HG03175 (cell line): ENCODE measurements around the gene NGEF.

ENCODE experiments used
- ATAC-seq: cut with Tn5 transposase; IDR thresholded peaks from one replicate; pipeline ENCODE4 v1.9.1; 2021; ENCODE audit warnings: mild to moderate bottlenecking, moderate library complexity; ENCODE audit not compliant: unreplicated experiment

Gene NGEF

GRCh38 chr2:232888099-232888836, 124.8 kb downstream of the NGEF start:
- no peak for ATAC-seq

GRCh38 chr2:232887171-232887850, 125.7 kb downstream of the NGEF start:
- ATAC-seq, result no peak

GRCh38 chr2:232886632-232887031, 126.4 kb downstream of the NGEF start:
- no peak for ATAC-seq

GRCh38 chr2:232886176-232886575, 126.9 kb downstream of the NGEF start:
- ATAC-seq, result no peak

GRCh38 chr2:232885264-232885961, 127.6 kb downstream of the NGEF start:
- ATAC-seq, result no peak

GRCh38 chr2:232884549-232885263, 128.3 kb downstream of the NGEF start:
- ATAC-seq, result no peak

GRCh38 chr2:232884001-232884421, 129.0 kb downstream of the NGEF start:
- no peak for ATAC-seq

GRCh38 chr2:232883116-232883721, 129.8 kb downstream of the NGEF start:
- ATAC-seq, result no peak

GRCh38 chr2:232882505-232883115, 130.4 kb downstream of the NGEF start:
- no peak for ATAC-seq

GRCh38 chr2:232882085-232882484, 131.0 kb downstream of the NGEF start:
- ATAC-seq, result no peak

GRCh38 chr2:232880764-232881351, 132.2 kb downstream of the NGEF start:
- ATAC-seq, result no peak

- no peak for ATAC-seq
Measured at GRCh38 chr2:232879618-232880494, 133.2 kb downstream of the NGEF start.

GRCh38 chr2:232878855-232879617, 134.0 kb downstream of the NGEF start:
- ATAC-seq, result no peak

- no peak for ATAC-seq
Measured at GRCh38 chr2:232877940-232878511, 135.0 kb downstream of the NGEF start.

- ATAC-seq, result no peak
Measured at GRCh38 chr2:232876978-232877441, 136.0 kb downstream of the NGEF start.

- no peak for ATAC-seq
Measured at GRCh38 chr2:232876161-232876977, 136.7 kb downstream of the NGEF start.
